Astrocyte of the spinal cord (primary cell): Measurements from ENCODE around the gene WBP11.

Experiments
- DNase-seq: peaks from one replicate; pipeline ENCODE4 v3.0.0; 2011; ENCODE audit warnings: low read depth, low spot score
- H3K4me3 ChIP-seq: 2 replicates; pipeline ENCODE4 v1.5.1; 2011; ENCODE audit warnings: low read depth, mild to moderate bottlenecking, low read length, moderate library complexity
- in situ Hi-C: cut with HindIII; loops from 2 replicates; pipeline ENCODE4 v1.10.0; 2017; ENCODE audit warnings: low sequenced_read_pairs
- TF ChIP-seq, protein P1 (sequence below): IDR thresholded peaks from 2 replicates; pipeline ENCODE4 v1.5.1; 2012; ENCODE audit warnings: low read depth, mild to moderate bottlenecking, low read length, inconsistent platforms

Gene WBP11

GRCh38 chr12:14836336-14837210 is 33.3 kb upstream of the WBP11 start:
- in situ Hi-C loops = no loop called here
- H3K4me3 ChIP-seq = no peak overlapping the region
- TF ChIP-seq, protein P1, sequence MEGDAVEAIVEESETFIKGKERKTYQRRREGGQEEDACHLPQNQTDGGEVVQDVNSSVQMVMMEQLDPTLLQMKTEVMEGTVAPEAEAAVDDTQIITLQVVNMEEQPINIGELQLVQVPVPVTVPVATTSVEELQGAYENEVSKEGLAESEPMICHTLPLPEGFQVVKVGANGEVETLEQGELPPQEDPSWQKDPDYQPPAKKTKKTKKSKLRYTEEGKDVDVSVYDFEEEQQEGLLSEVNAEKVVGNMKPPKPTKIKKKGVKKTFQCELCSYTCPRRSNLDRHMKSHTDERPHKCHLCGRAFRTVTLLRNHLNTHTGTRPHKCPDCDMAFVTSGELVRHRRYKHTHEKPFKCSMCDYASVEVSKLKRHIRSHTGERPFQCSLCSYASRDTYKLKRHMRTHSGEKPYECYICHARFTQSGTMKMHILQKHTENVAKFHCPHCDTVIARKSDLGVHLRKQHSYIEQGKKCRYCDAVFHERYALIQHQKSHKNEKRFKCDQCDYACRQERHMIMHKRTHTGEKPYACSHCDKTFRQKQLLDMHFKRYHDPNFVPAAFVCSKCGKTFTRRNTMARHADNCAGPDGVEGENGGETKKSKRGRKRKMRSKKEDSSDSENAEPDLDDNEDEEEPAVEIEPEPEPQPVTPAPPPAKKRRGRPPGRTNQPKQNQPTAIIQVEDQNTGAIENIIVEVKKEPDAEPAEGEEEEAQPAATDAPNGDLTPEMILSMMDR = no peak
- peak; percentile 82 for DNase-seq

DNA sequence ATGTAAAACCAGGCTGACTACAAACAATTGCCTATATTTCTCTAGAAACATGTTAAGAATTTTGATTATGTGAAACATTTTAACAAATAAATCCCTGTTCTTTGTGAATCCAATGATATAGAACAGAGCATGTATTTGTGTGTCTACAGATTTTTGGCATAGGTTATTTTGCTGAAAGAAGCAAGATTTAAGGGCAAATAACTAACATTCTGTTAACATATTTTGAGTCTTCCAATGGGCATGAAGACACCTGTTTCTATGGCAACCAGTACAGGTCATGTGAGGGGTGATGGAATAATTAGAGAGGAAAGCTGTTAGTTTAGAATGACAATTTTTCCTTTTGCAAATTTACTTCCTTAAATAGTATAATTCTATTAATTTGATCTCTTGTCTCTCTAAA is 31.2 kb upstream of the WBP11 start:
- in situ Hi-C loops = no loop called here
- TF ChIP-seq, protein P1 = no peak
- no peak overlapping the region for H3K4me3 ChIP-seq
- DNase-seq = no peak

- no peak for DNase-seq
- H3K4me3 ChIP-seq = no peak overlapping the region
- TF ChIP-seq, protein P1 = no peak
- in situ Hi-C loops = no loop called here
Measured at GRCh38 chr12:14833952-14834351, 30.7 kb upstream of the WBP11 start.

- TF ChIP-seq, protein P1 = no peak
- in situ Hi-C loops = no loop called here
- no peak overlapping the region for H3K4me3 ChIP-seq
- DNase-seq = no peak
Measured at GRCh38 chr12:14833336-14833735, 30.1 kb upstream of the WBP11 start.

DNA sequence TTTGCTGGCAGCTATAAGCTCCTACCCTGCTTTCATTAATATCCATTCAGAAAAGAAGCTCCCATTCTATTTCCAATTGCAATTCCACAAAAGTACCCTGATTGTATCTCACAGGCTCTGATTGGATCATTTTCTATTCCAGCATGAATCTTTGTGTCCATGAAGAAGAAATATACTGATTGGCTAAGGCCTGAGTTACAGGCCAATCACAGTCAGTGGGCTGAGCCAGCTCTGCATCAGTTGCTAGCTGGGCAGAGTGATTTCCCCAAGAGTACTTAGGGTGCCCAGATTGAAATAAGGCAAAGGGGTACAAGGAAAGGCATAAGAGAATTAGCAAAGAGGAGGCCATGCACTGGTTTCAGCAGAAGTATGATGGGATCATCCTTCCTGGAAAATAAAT is 25.6 kb upstream of the WBP11 start:
- H3K4me3 ChIP-seq = no peak overlapping the region
- TF ChIP-seq, protein P1 = no peak
- in situ Hi-C loops = no loop called here
- DNase-seq = peak; percentile 41

- DNase-seq = no peak
- in situ Hi-C loops = no loop called here
- TF ChIP-seq, protein P1 = no peak
- H3K4me3 ChIP-seq = no peak overlapping the region
Measured at GRCh38 chr12:14827043-14827442, 23.8 kb upstream of the WBP11 start.
